Heart left ventricle (tissue), 13 donors: ENCODE results near the gene RNASE4.

Experiments used
- CTCF ChIP-seq, 12 donors: fragments of 200-600 bp; sonication (generic) in 4 of 12; IDR thresholded peaks; one replicate each; pipeline versions ENCODE4 v1.5.0 to v1.8.0; 2018 to 2022; ENCODE audit warnings: antibody characterized with exemption in 12 of 12, mild to moderate bottlenecking in 5 of 12
- POLR2A ChIP-seq, 2 donors: fragments of 450-650 bp; IDR thresholded peaks; one replicate each; pipeline ENCODE4 v1.6.1; 2017; ENCODE audit warnings: antibody characterized with exemption in 2 of 2, mild to moderate bottlenecking in 2 of 2, moderate library complexity in 2 of 2
- donor health status: ischemic (EF 13 %, LVEDD 7.1; RV severe dilation, severe dysfunction).
- donor health status: DM: no; HTN: yes; CAD: no.
- donor health status: DM: no; HTN: no; CAD: no.
- donor health status: ischemic (EF 25% LVEDD 6.9; RV normal size, moderate dysfunction).
- donor health status: ischemic (EF 25% LVEDD 5.7; RV mildly dilated, moderate dysfunction).
- donor health status: ischemic (EF 35%, LVEDD 5.7; RV mildly dilated, moderate dysfunction).
- donor health status: nonischemic (EF 11% LVEDD 7.7; RV severe dilation, severe dysfunction).
- donor health status: DM: yes; HTN: yes; CAD: no.
- donor health status: PGD.
- donor health status: ischemic (EF 29% LVEDD 5.4; RV normal size, mild dysfunction).
- donor health status: nonischemic (EF 23%, LVEDD 6.1; RV moderate dilation, normal function).

GRCh38 chr14:20687362-20688166 lies 3.2 kb downstream of the RNASE4 start:
- no peak for TF ChIP-seq POLR2A (IDR thresholded peaks at IDR 0.05)
- no peak for TF ChIP-seq CTCF (IDR thresholded peaks at IDR 0.05)
